GM19467 (cell line): ENCODE data around the gene FHL1.
"Not testable (repeated sequence)": the region's sequence is repeated elsewhere in the genome, so short reads cannot be mapped to it uniquely, and the experiment has no call there.

Source experiments
- ATAC-seq: cut with Tn5 transposase; IDR thresholded peaks from one replicate; pipeline ENCODE4 v1.9.1; 2021; ENCODE audit warnings: mild to moderate bottlenecking, moderate library complexity; ENCODE audit not compliant: unreplicated experiment

The FHL1 gene

GRCh38 chrX:136146614-136147314, 569 bp upstream of the FHL1 start:
- ATAC-seq, result no peak

GRCh38 chrX:136147976-136148375, 643 bp downstream of the FHL1 start:
- no peak for ATAC-seq

GRCh38 chrX:136148391-136148790, 1.1 kb downstream of the FHL1 start:
- no peak for ATAC-seq

GRCh38 chrX:136154998-136155397, 7.7 kb downstream of the FHL1 start:
- no peak for ATAC-seq

GRCh38 chrX:136156560-136157117, 9.3 kb downstream of the FHL1 start:
- no peak for ATAC-seq

GRCh38 chrX:136157187-136157586, 9.9 kb downstream of the FHL1 start:
- ATAC-seq, result no peak

GRCh38 chrX:136158685-136159084, 11.4 kb downstream of the FHL1 start:
- no peak for ATAC-seq

- no peak for ATAC-seq
Observed at GRCh38 chrX:136159611-136160025, 12.3 kb downstream of the FHL1 start.

GRCh38 chrX:136162827-136163570, 15.7 kb downstream of the FHL1 start:
- peak; percentile 67 for ATAC-seq

- no peak for ATAC-seq
Observed at GRCh38 chrX:136163689-136164088, 16.4 kb downstream of the FHL1 start.

- ATAC-seq, result no peak
Observed at GRCh38 chrX:136165406-136165805, 18.1 kb downstream of the FHL1 start.

GRCh38 chrX:136166221-136166855, 19.0 kb downstream of the FHL1 start:
- no peak for ATAC-seq

- ATAC-seq, result not testable (repeated sequence)
Observed at GRCh38 chrX:136167989-136168388, 20.7 kb downstream of the FHL1 start.

- no peak for ATAC-seq
Observed at GRCh38 chrX:136168929-136169735, 21.8 kb downstream of the FHL1 start.

GRCh38 chrX:136170139-136170800, 22.9 kb downstream of the FHL1 start:
- ATAC-seq, result no peak

GRCh38 chrX:136171420-136171819, 24.1 kb downstream of the FHL1 start:
- no peak for ATAC-seq

GRCh38 chrX:136176399-136176825, 29.1 kb downstream of the FHL1 start:
- no peak for ATAC-seq

GRCh38 chrX:136179133-136179532, 31.8 kb downstream of the FHL1 start:
- ATAC-seq, result no peak

- no peak for ATAC-seq
Observed at GRCh38 chrX:136182414-136182813, 35.1 kb downstream of the FHL1 start.

- no peak for ATAC-seq
Observed at GRCh38 chrX:136183172-136183571, 35.8 kb downstream of the FHL1 start.
